DND-41 (cell line): ENCODE results near the gene TYW1.
"Not testable (repeated sequence)": the region's sequence is repeated elsewhere in the genome, so short reads cannot be mapped to it uniquely, and the experiment has no call there.

Experiments
- ATAC-seq: fragments of 200-7000 bp; cut with Tn5 transposase; 3 replicates; pipeline ENCODE4 v1.9.1; 2021; ENCODE audit warnings: low read depth; ENCODE audit not compliant: insufficient read depth
- DNase-seq: peaks from one replicate; pipeline ENCODE4 v3.0.0-alpha.2; 2020
- H2AFZ ChIP-seq: 2 replicates; pipeline ENCODE4 v1.6.0; 2012; ENCODE audit warnings: low read depth, low read length
- H3K27ac ChIP-seq: 2 replicates; pipeline ENCODE4 v1.5.1; 2012; ENCODE audit warnings: low read length, inconsistent platforms
- H3K27me3 ChIP-seq: fragments of 200-600 bp; sonication (generic); 2 replicates; pipeline ENCODE4 v1.6.0; 2012; ENCODE audit warnings: low read length, mild to moderate bottlenecking, inconsistent platforms; ENCODE audit not compliant: insufficient read depth, poor library complexity
- H3K36me3 ChIP-seq: 2 replicates; pipeline ENCODE4 v1.5.1; 2012; ENCODE audit warnings: low read length, inconsistent platforms; ENCODE audit not compliant: insufficient read depth
- H3K4me1 ChIP-seq: 2 replicates; pipeline ENCODE4 v1.5.1; 2012; ENCODE audit warnings: mild to moderate bottlenecking, low read length; ENCODE audit not compliant: insufficient read depth
- H3K4me2 ChIP-seq: 2 replicates; pipeline ENCODE4 v1.6.0; 2012; ENCODE audit warnings: mild to moderate bottlenecking, moderate library complexity, low read length, inconsistent platforms; ENCODE audit not compliant: insufficient read depth
- H3K4me3 ChIP-seq, 2 experiments: fragments of 200-600 bp in 1 of 2; shearing (Covaris generic) in 1 of 2; 2 replicates each; pipeline ENCODE4 v1.5.1; 2012 to 2016; ENCODE audit warnings: inconsistent platforms in 2 of 2, low read length in 2 of 2, mild to moderate bottlenecking in 2 of 2, low read depth in 1 of 2, moderate library complexity in 1 of 2
- H3K79me2 ChIP-seq: 2 replicates; pipeline ENCODE4 v1.6.0; 2012; ENCODE audit warnings: low read length, inconsistent platforms; ENCODE audit not compliant: insufficient read depth
- H3K9ac ChIP-seq: 2 replicates; pipeline ENCODE4 v1.6.0; 2012; ENCODE audit warnings: low read depth, mild to moderate bottlenecking, inconsistent platforms, low read length, moderate library complexity
- H3K9me3 ChIP-seq: 2 replicates; pipeline ENCODE4 v1.5.1; 2012; ENCODE audit warnings: low read length, moderate library complexity, mild to moderate bottlenecking, inconsistent platforms; ENCODE audit not compliant: insufficient read depth, severe bottlenecking
- H4K20me1 ChIP-seq: 2 replicates; pipeline ENCODE4 v1.6.0; 2012; ENCODE audit warnings: low read length; ENCODE audit not compliant: insufficient read depth

Gene TYW1

GRCh38 chr7:67229018-67229417 lies 232.4 kb downstream of the TYW1 start:
- H3K9ac ChIP-seq, H3K4me2 ChIP-seq, H4K20me1 ChIP-seq, H3K4me3 ChIP-seq, H3K79me2 ChIP-seq, H3K36me3 ChIP-seq, H3K4me1 ChIP-seq, ATAC-seq, H3K9me3 ChIP-seq, DNase-seq, H2AFZ ChIP-seq, H3K27me3 ChIP-seq, H3K27ac ChIP-seq: not testable (repeated sequence)

- H3K4me2 ChIP-seq, H3K79me2 ChIP-seq, H3K27ac ChIP-seq, H2AFZ ChIP-seq, ATAC-seq, H3K4me3 ChIP-seq, H3K36me3 ChIP-seq, H3K4me1 ChIP-seq, H4K20me1 ChIP-seq, H3K27me3 ChIP-seq, H3K9ac ChIP-seq, H3K9me3 ChIP-seq, DNase-seq: not testable (repeated sequence)
These were observed 233.4 kb downstream of the TYW1 start for GRCh38 chr7:67230029-67230428.

- not testable (repeated sequence) for H3K79me2 ChIP-seq, H3K4me1 ChIP-seq, H3K27me3 ChIP-seq, H3K27ac ChIP-seq, H3K4me3 ChIP-seq, H4K20me1 ChIP-seq, H3K9me3 ChIP-seq, DNase-seq, H3K36me3 ChIP-seq, ATAC-seq, H3K9ac ChIP-seq, H2AFZ ChIP-seq, H3K4me2 ChIP-seq
These were observed 236.9 kb downstream of the TYW1 start for GRCh38 chr7:67233506-67233905.

GRCh38 chr7:67236216-67236615 lies 239.6 kb downstream of the TYW1 start:
- not testable (repeated sequence) for ATAC-seq, H3K4me2 ChIP-seq, H3K27me3 ChIP-seq

GRCh38 chr7:67242871-67243270 lies 246.2 kb downstream of the TYW1 start:
- not testable (repeated sequence) for H3K4me2 ChIP-seq, DNase-seq, ATAC-seq, H4K20me1 ChIP-seq, H3K27me3 ChIP-seq, H3K27ac ChIP-seq, H2AFZ ChIP-seq, H3K9ac ChIP-seq, H3K36me3 ChIP-seq, H3K4me1 ChIP-seq, H3K4me3 ChIP-seq, H3K79me2 ChIP-seq, H3K9me3 ChIP-seq

More at GRCh38 chr7:67236216-67236615, 239.6 kb downstream of the TYW1 start:
- not testable (repeated sequence) for H3K4me3 ChIP-seq, H4K20me1 ChIP-seq, H3K9me3 ChIP-seq, H3K27ac ChIP-seq, H3K4me1 ChIP-seq, H3K36me3 ChIP-seq, H2AFZ ChIP-seq, H3K79me2 ChIP-seq, H3K9ac ChIP-seq, DNase-seq

- H3K27ac ChIP-seq, H3K4me1 ChIP-seq, H3K9ac ChIP-seq, H3K9me3 ChIP-seq, H3K79me2 ChIP-seq, H3K36me3 ChIP-seq, ATAC-seq, H2AFZ ChIP-seq, H4K20me1 ChIP-seq, DNase-seq, H3K4me3 ChIP-seq, H3K27me3 ChIP-seq, H3K4me2 ChIP-seq: not testable (repeated sequence)
These were observed 251.7 kb downstream of the TYW1 start for GRCh38 chr7:67248364-67248763.
